ENCODE data around the gene TNRC18.
A peak's percentile ranks its signal among the peaks of the same experiment; 100 is the strongest.

TNRC18 gene

GRCh38 chr7:5428478-5429252, 5.0 kb upstream of the TNRC18 start:
- H3K4me1 Mint-ChIP-seq = peaks cover 24% of the 10 kb centered on the region
- H3K27me3 Mint-ChIP-seq (ENCODE audit: low read depth) = peaks cover 4% of the 10 kb centered on the region
- H3K4me3 Mint-ChIP-seq = peak overlapping the region; percentile 91 to 96 (median 96)
- TF ChIP-seq, protein P1, sequence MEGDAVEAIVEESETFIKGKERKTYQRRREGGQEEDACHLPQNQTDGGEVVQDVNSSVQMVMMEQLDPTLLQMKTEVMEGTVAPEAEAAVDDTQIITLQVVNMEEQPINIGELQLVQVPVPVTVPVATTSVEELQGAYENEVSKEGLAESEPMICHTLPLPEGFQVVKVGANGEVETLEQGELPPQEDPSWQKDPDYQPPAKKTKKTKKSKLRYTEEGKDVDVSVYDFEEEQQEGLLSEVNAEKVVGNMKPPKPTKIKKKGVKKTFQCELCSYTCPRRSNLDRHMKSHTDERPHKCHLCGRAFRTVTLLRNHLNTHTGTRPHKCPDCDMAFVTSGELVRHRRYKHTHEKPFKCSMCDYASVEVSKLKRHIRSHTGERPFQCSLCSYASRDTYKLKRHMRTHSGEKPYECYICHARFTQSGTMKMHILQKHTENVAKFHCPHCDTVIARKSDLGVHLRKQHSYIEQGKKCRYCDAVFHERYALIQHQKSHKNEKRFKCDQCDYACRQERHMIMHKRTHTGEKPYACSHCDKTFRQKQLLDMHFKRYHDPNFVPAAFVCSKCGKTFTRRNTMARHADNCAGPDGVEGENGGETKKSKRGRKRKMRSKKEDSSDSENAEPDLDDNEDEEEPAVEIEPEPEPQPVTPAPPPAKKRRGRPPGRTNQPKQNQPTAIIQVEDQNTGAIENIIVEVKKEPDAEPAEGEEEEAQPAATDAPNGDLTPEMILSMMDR (IDR thresholded peaks at IDR 0.05; ENCODE audit: unreplicated experiment in 3 of 3) = no peak
- no peaks in the 10 kb centered on the region for H3K9me3 Mint-ChIP-seq
- peaks cover 20% of the 10 kb centered on the region for H3K36me3 Mint-ChIP-seq (ENCODE audit: low read depth)
- H3K27ac Mint-ChIP-seq = peak overlapping the region; percentile 97 to 100 (median 98)

- TF ChIP-seq, protein P1 (IDR thresholded peaks at IDR 0.05; ENCODE audit: unreplicated experiment in 3 of 3) = no peak
- H3K9me3 Mint-ChIP-seq = no peaks in the 10 kb centered on the region
Observed at GRCh38 chr7:5426226-5426475, 2.5 kb upstream of the TNRC18 start.

DNA sequence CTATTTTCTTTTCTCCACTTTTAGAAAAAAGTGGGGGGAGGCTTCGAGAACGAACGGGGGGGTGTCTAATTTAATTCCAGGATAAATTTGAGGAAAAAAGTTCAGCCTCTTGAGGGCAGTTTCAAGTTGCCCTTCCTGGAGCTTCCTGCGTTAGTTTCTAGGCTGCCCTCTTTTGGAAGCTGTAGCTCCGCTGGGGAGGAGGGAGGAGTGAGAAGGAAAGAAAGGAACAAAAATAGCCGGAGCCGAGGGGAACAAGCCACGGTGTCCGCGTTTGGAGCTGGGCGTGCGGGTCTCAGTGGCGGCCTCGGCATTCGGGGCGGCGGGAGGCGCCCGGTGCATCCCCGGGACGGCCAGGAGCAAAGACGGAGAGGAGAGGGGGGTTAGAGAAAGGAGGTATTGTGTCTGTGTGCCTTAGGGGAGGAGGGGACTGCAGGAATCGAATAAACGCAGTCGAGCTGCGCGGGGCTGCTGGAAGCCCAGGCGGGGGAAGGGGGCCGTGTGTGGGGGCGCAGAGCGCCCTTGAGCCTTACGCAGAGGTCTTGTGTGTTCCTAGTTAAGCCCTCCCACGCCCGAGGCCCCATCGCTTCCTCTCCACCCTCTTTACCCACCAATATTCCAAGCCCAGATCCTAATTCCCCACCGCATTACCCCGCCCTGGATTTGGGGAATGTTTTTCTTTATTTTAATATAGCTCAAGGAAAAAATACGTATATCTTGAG, 2.0 kb upstream of the TNRC18 start:
- peak overlapping the region; percentile 100 for H3K27ac Mint-ChIP-seq
- H3K9me3 Mint-ChIP-seq = no peaks in the 10 kb centered on the region
- H3K36me3 Mint-ChIP-seq (ENCODE audit: low read depth) = peaks cover 5% of the 10 kb centered on the region
- TF ChIP-seq, protein P1 (IDR thresholded peaks at IDR 0.05; ENCODE audit: unreplicated experiment in 3 of 3) = no peak
- H3K4me1 Mint-ChIP-seq = peaks cover 17% of the 10 kb centered on the region
- no peaks in the 10 kb centered on the region for H3K27me3 Mint-ChIP-seq (ENCODE audit: low read depth)
- H3K4me3 Mint-ChIP-seq = peak overlapping the region; percentile 91 to 96 (median 96)

More at GRCh38 chr7:5426226-5426475, 2.5 kb upstream of the TNRC18 start:
- peak overlapping the region; percentile 91 to 96 (median 96) for H3K4me3 Mint-ChIP-seq
- H3K4me1 Mint-ChIP-seq = peaks cover 17% of the 10 kb centered on the region
- peaks cover 5% of the 10 kb centered on the region for H3K36me3 Mint-ChIP-seq (ENCODE audit: low read depth)
- peak overlapping the region; percentile 100 for H3K27ac Mint-ChIP-seq
- no peaks in the 10 kb centered on the region for H3K27me3 Mint-ChIP-seq (ENCODE audit: low read depth)

DNA sequence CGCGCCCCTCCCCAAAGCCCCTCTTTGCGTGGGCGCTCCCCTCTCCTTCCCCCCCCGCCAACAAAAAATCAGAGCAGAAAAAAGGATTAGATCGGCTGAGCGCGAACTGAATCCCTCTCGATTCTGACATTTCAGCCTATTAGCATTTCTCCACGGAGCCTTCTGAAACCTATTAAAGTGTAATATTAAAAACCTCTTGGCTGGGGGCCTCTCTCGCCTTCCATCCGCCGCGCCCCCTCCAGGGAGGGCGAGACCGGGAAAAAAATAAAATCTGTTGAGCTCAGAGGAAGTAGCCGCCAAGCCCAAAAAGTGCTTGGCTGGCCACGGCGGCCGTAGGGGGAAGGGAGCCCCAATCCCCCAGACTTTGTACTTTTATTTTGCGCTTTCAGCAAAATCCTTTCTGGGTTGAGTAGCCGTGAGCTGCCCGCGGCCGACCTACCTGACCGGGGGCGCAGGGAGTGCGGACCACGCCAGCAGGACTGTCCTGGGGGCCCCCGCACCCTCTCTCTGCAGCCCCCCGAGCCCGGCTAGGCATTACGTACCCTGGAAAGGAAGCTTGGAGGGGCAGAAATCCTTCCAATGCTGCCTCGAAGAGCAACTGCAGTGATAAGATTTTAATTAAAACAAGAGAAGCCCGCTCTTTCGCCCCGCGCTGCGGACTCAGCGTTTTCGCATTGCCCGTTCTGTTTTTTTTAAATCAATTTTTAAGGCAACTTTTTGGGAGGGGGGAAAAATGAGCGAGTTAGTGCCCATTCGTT, 1.3 kb upstream of the TNRC18 start:
- H3K27ac Mint-ChIP-seq = peak overlapping the region; percentile 100
- TF ChIP-seq, protein P1 (IDR thresholded peaks at IDR 0.05; ENCODE audit: unreplicated experiment in 3 of 3) = no peak
- H3K27me3 Mint-ChIP-seq (ENCODE audit: low read depth) = no peaks in the 10 kb centered on the region
- peaks cover 5% of the 10 kb centered on the region for H3K36me3 Mint-ChIP-seq (ENCODE audit: low read depth)
- H3K9me3 Mint-ChIP-seq = no peaks in the 10 kb centered on the region
- peaks cover 11% of the 10 kb centered on the region for H3K4me1 Mint-ChIP-seq
- H3K4me3 Mint-ChIP-seq = peak overlapping the region; percentile 91 to 96 (median 96)

GRCh38 chr7:5423976-5424748, 528 bp upstream of the TNRC18 start:
- H3K9me3 Mint-ChIP-seq = no peaks in the 10 kb centered on the region
- peaks cover 9% of the 10 kb centered on the region for H3K36me3 Mint-ChIP-seq (ENCODE audit: low read depth)
- peak overlapping the region; percentile 91 to 96 (median 96) for H3K4me3 Mint-ChIP-seq
- peak overlapping the region; percentile 100 for H3K27ac Mint-ChIP-seq
- H3K27me3 Mint-ChIP-seq (ENCODE audit: low read depth) = no peaks in the 10 kb centered on the region
- H3K4me1 Mint-ChIP-seq = peaks cover 4% of the 10 kb centered on the region
- TF ChIP-seq, protein P1 (IDR thresholded peaks at IDR 0.05; ENCODE audit: unreplicated experiment in 3 of 3) = no peak

All from nephron (organoid).